Ovary (tissue), 9 donors: ENCODE results near the gene FNDC10. TPM values are rescaled to one million over a fixed set of nuclear protein-coding genes. Genes with fewer than 3 reads are reported as not detected.

Experiments used
- DNase-seq, 5 donors: peaks; one replicate each; pipeline ENCODE4 v3.0.0-alpha.2; 2019 to 2020
- H3K27ac ChIP-seq, 2 donors: fragments of 200-600 bp; one replicate each; pipeline versions ENCODE4 v1.5.1 to v1.8.0; 2019 to 2022
- H3K27me3 ChIP-seq: fragments of 200-600 bp; one replicate; pipeline ENCODE4 v1.8.0; 2022
- H3K36me3 ChIP-seq: fragments of 200-600 bp; sonication (generic); one replicate; pipeline ENCODE4 v1.5.1; 2019
- H3K4me1 ChIP-seq: one replicate; pipeline ENCODE4 v1.8.1; 2013; ENCODE audit warnings: mild to moderate bottlenecking, moderate library complexity; ENCODE audit not compliant: insufficient read depth
- H3K4me3 ChIP-seq: fragments of 200-600 bp; sonication (generic); one replicate; pipeline ENCODE4 v1.5.1; 2017
- H3K9me3 ChIP-seq, 2 donors: fragments of 200-600 bp in 1 of 2; sonication (generic) in 1 of 2; one replicate each; pipeline versions ENCODE4 v1.5.1 to v1.8.1; 2013 to 2019; ENCODE audit warnings: mild to moderate bottlenecking in 1 of 2, moderate library complexity in 1 of 2
- EP300 ChIP-seq: sonication (generic); formaldehyde crosslinking; IDR thresholded peaks from one replicate; pipeline ENCODE4 v1.6.1; 2017; ENCODE audit warnings: antibody characterized with exemption
- POLR2A ChIP-seq: fragments of 450-650 bp; IDR thresholded peaks from one replicate; pipeline ENCODE4 v1.6.1; 2017; ENCODE audit warnings: antibody characterized with exemption, mild to moderate bottlenecking, moderate library complexity
- WGBS, 3 donors: extraction: QIAGEN DNeasy Blood & Tissue Kit in 1 of 3; methylation state at CpG; one replicate each; pipeline versions ENCODE4 v1.1.5 to v1.1.7; 2013 to 2017; 5-methylcytosine and 5-hydroxymethylcytosine counted together
- intact Hi-C, 4 donors: fragments of 100-400 bp; cut with DNase I; formaldehyde crosslinking; loops; one replicate each; pipeline versions ENCODE4 v1.11.0 to v1.15.1; 2022 to 2023
- polyA plus RNA-seq, 2 donors: library from polyadenylated mRNA; stranded (reverse); fragments of 200-250 nt in 1 of 2; fragments of 350-450 nt in 1 of 2; fragmentation: Illumina TruSeq in 1 of 2; extraction: RNeasy Lipid Tissue Mini Kit (QIAGEN cat#74804) in 1 of 2; gene quantifications; one replicate each; pipeline ENCODE4 v1.2.3, GENCODE V29; 2013 to 2014
- total RNA-seq, 7 donors: library from RNA; depleted of rRNA in 2 of 7; stranded (reverse); fragments of >200 nt in 2 of 7; fragmentation: NEBNext Ultra II Directional in 3 of 7; extraction: Animal tissue kit (Norgen Biotek cat#: 25700) in 3 of 7; gene quantifications; one replicate each; pipeline versions ENCODE4 v1.1.0 to v1.2.4, GENCODE V29; 2016 to 2023
- TF ChIP-seq, protein P1 (sequence below), 3 donors: fragments of 450-650 bp in 2 of 3; fragments of 200-600 bp in 1 of 3; IDR thresholded peaks; one replicate each; pipeline versions ENCODE4 v1.5.1 to v1.8.0; 2016 to 2022; ENCODE audit warnings: antibody characterized with exemption in 3 of 3, mild to moderate bottlenecking in 1 of 3
- donor health status: DM: no; HTN: no; CAD: no; lungs with moderate emphysema.
- donor health status: DM: no; HTN: no; CAD: no.
- donor health status: Bipolar disorder and iron deficiency.
- donor health status: DM: yes; HTN: yes; CAD: no.
- donor health status: DM: no; HTN: no; CAD: no.
- donor health status: DM: yes; HTN: yes; CAD: no.

The FNDC10 gene
- total and polyA plus RNA-seq, 9 donors, result 0.33 to 3.2 (median 1.8) TPM; not detected in 1

DNA sequence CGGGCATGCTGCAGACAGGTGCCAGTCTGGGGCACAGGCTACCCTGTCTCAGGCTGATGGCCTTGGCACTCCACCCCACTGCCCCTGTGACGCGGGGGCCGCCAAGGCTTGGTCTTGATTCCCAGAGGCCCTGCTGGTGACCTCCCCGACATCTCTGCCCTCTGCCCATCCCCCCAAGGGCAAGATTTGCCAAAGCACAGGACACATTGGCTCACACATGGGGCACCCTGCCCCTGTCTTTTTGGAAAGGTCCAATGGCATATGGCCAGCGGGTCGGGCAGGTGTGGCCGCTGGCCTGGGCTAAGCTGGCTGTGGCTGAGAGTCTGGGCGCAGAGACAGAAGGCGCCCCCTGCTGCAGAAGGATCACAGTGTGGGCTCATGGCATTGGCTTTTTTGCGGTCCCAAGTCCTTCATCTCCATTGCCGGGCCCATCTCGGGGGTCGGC is 20.0 kb upstream of the FNDC10 start:
- peak in 2 of 5 donors; percentile 15 to 38 for DNase-seq
- H3K36me3 ChIP-seq, result no peaks in the 10 kb centered on the region
- no peak overlapping the region for H3K27ac ChIP-seq
- 79 to 85% (median 84%) methylated on average over 13 to 14 of the region's 14 CpGs for WGBS, 3 donors
- H3K4me3 ChIP-seq, result no peak overlapping the region
- no peaks in the 10 kb centered on the region for H3K27me3 ChIP-seq
- intact Hi-C loops, result no loop called here
- no peak for TF ChIP-seq EP300
- TF ChIP-seq, protein P1, sequence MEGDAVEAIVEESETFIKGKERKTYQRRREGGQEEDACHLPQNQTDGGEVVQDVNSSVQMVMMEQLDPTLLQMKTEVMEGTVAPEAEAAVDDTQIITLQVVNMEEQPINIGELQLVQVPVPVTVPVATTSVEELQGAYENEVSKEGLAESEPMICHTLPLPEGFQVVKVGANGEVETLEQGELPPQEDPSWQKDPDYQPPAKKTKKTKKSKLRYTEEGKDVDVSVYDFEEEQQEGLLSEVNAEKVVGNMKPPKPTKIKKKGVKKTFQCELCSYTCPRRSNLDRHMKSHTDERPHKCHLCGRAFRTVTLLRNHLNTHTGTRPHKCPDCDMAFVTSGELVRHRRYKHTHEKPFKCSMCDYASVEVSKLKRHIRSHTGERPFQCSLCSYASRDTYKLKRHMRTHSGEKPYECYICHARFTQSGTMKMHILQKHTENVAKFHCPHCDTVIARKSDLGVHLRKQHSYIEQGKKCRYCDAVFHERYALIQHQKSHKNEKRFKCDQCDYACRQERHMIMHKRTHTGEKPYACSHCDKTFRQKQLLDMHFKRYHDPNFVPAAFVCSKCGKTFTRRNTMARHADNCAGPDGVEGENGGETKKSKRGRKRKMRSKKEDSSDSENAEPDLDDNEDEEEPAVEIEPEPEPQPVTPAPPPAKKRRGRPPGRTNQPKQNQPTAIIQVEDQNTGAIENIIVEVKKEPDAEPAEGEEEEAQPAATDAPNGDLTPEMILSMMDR (IDR thresholded peaks at IDR 0.05), result no peak
- no peaks in the 10 kb centered on the region for H3K9me3 ChIP-seq
- H3K4me1 ChIP-seq, result peaks cover 6% of the 10 kb centered on the region

DNA sequence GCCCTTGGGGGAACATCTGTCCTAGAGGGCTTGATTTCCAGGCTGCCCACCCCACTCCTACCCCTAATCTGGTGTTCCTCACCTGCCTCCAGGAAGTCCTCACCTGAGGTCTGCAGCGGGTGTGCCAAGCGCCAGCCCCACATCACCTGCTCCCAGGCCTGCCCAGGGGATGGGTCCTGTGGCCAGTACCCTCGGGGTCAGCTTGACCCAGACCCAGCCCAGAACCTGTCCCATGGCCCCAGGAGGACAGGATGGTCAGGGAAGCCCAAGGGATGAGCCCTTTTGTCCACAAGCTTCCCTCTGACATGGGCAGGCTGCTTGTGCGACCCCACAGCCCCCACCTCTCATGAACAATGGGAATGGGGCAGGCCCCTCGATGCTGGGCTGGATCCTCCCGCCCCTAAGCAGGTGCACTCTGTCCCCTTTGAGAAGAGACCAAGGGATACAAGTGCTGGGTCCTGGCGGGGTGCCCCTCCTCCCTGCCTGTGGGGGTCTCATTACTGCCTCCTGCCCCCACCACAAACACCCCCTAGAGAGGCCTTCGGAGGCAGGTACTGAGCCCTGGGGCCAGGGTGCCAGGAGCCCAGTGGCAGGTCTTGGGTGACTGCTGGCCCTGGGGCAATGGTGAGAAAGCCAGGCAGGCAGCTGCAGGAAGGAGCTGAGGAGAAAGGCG is 18.6 kb upstream of the FNDC10 start:
- intact Hi-C loops, result no loop called here
- H3K27ac ChIP-seq, result no peak overlapping the region
- no peaks in the 10 kb centered on the region for H3K27me3 ChIP-seq
- WGBS, 3 donors, result 89 to 95% (median 92%) methylated on average over 9 of the region's 9 CpGs
- no peak overlapping the region for H3K4me3 ChIP-seq
- H3K9me3 ChIP-seq, result no peaks in the 10 kb centered on the region
- H3K4me1 ChIP-seq, result peaks cover 10% of the 10 kb centered on the region
- TF ChIP-seq EP300 (no peak), POLR2A (no peak)
- TF ChIP-seq, protein P1 (IDR thresholded peaks at IDR 0.05), result no peak
- H3K36me3 ChIP-seq, result no peaks in the 10 kb centered on the region
- DNase-seq, result peak in 2 of 5 donors; percentile 13 to 44

DNA sequence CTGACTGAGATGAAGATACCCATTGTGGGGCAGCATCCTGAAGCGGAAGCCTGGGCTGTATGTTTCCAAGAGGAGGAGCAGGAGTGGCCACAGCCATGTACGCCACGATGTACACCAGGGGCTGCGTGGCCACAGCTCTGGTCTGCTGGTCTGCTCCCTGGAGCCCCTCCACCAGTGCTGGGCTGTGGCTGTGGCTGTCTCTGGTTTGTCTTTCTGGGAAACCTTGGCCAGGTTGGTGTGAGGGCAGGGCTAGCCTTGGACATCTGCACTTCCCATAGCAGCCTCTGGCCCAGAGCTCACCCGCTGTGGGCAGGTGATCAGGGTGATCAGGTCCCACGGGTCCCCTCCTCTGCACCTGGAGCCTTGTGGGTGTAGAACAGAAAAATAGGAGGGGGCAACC is 18.0 kb upstream of the FNDC10 start:
- WGBS, 3 donors, result 88 to 90% (median 89%) methylated on average over 6 of the region's 6 CpGs
- Histone ChIP-seq H3K27ac (no peak overlapping the region), H3K4me1 (peaks cover 13% of the 10 kb centered on the region), H3K4me3 (no peak overlapping the region), H3K9me3 (no peaks in the 10 kb centered on the region), H3K36me3 (no peaks in the 10 kb centered on the region), H3K27me3 (no peaks in the 10 kb centered on the region)
- DNase-seq, result peak in 2 of 5 donors; percentile 7 to 37
- intact Hi-C loops, result no loop called here
- TF ChIP-seq POLR2A, result no peak
- TF ChIP-seq, protein P1 (IDR thresholded peaks at IDR 0.05), result no peak

DNA sequence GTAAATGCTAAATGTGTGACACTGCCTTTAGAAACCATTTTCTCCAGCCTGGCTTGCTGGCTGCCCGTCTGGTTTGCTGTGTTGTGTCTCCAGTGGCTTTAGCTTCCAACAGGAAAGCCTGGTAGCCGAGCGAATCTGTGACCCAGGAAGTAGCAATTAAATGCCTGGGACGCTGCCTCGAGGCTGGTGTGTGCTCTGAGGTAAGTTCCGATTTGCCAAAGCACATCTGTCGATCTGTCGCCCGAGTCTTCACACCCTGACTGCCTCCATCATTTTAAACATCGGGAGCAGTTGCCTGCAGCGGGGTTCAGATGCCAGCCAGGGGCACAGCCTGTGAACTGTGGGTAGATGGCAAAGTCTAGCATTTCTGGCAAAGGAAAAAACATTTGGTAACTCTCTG is 17.6 kb upstream of the FNDC10 start:
- Histone ChIP-seq H3K4me1 (peaks cover 13% of the 10 kb centered on the region), H3K4me3 (no peak overlapping the region), H3K36me3 (no peaks in the 10 kb centered on the region), H3K27me3 (no peaks in the 10 kb centered on the region), H3K9me3 (no peaks in the 10 kb centered on the region), H3K27ac (no peak overlapping the region)
- peak in 2 of 5 donors; percentile 6 to 34 for DNase-seq
- WGBS, 3 donors, result 89% methylated on average over 11 of the region's 11 CpGs
- intact Hi-C loops, result no loop called here
- no peak for TF ChIP-seq EP300
- TF ChIP-seq, protein P1 (IDR thresholded peaks at IDR 0.05), result no peak
- TF ChIP-seq POLR2A, result no peak
